Ovary (tissue), 3 donors: Measurements from ENCODE around the gene FHOD3.

Source experiments
- CTCF ChIP-seq, 3 donors: fragments of 450-650 bp in 2 of 3; fragments of 200-600 bp in 1 of 3; IDR thresholded peaks; one replicate each; pipeline versions ENCODE4 v1.5.1 to v1.8.0; 2016 to 2022; ENCODE audit warnings: antibody characterized with exemption in 3 of 3, mild to moderate bottlenecking in 1 of 3
- POLR2A ChIP-seq: fragments of 450-650 bp; IDR thresholded peaks from one replicate; pipeline ENCODE4 v1.6.1; 2017; ENCODE audit warnings: antibody characterized with exemption, mild to moderate bottlenecking, moderate library complexity
- donor health status: DM: no; HTN: no; CAD: no.

GRCh38 chr18:36464126-36464651, 166.7 kb downstream of the FHOD3 start:
- TF ChIP-seq CTCF (IDR thresholded peaks at IDR 0.05) (no peak), POLR2A (no peak)
